LHCN-M2 (cell line): ENCODE measurements around the gene ADAMTS12. TPM values are rescaled to one million over a fixed set of nuclear protein-coding genes. Genes with fewer than 3 reads are reported as not detected.
A peak's percentile ranks its signal among the peaks of the same experiment; 100 is the strongest.
"Not testable (repeated sequence)": the region's sequence is repeated elsewhere in the genome, so short reads cannot be mapped to it uniquely, and the experiment has no call there.

Experiments
- DNase-seq: peaks from one replicate; pipeline ENCODE4 v3.0.0-alpha.2; 2012; ENCODE audit warnings: low read depth
- total RNA-seq: library from RNA; depleted of rRNA; stranded (reverse); fragments of >200 nt; gene quantifications from 2 replicates; pipeline ENCODE4 v1.2.3, GENCODE V29; 2014

ADAMTS12 gene
- total RNA-seq, 1 experiment from 2014 or later: 11.6 TPM

DNA sequence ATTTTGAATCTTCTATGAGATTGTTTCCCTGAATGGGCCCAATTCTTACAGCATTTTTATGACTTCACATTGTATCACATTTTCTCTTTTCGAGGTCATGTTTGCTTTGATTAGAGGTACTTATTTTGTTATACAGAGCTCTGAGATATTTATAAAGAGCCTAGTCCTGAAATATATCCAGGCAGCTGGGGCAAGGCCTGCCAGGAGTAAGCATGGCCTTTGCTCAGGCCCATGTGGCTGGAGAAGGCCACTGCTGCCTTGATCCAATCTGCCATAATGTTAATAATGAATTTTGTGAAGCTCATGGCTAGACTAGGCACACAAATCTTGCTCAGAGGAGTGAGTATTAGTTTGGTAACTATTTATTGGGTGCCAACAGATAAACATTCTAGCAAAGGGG lies 355.0 kb downstream of the ADAMTS12 start:
- DNase-seq: no peak

DNA sequence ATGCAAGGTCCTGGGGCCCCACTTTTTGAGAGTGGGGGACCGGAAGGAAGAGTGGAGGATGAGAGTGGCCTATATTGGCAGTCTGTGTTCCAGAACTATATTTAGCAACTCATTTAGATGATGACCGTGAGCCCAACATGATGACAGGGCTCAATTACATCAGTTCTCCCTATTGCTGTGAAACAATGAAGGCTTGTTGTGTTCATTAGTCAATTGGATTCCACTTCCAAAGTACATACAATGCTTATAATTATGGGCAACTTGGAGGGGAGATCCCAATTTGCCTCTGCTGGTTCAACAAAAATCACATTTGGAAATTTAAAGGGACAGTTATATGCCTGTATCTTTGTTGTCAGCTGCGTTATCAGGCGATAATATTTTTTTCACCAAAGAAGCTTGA lies 360.0 kb downstream of the ADAMTS12 start:
- DNase-seq: no peak

DNA sequence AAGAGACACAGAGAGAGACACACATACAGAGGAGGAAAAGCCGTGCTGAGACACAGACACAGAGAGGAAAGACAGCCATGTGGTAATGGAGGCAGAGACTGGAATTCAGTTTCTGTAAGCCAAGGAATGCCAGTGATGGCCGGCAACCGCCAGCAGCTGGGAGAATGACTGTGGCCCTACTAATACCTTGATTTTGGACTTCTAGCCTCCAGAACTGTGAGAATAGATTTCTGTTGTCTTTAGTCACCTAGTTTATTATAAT lies 360.8 kb downstream of the ADAMTS12 start:
- no peak for DNase-seq

DNA sequence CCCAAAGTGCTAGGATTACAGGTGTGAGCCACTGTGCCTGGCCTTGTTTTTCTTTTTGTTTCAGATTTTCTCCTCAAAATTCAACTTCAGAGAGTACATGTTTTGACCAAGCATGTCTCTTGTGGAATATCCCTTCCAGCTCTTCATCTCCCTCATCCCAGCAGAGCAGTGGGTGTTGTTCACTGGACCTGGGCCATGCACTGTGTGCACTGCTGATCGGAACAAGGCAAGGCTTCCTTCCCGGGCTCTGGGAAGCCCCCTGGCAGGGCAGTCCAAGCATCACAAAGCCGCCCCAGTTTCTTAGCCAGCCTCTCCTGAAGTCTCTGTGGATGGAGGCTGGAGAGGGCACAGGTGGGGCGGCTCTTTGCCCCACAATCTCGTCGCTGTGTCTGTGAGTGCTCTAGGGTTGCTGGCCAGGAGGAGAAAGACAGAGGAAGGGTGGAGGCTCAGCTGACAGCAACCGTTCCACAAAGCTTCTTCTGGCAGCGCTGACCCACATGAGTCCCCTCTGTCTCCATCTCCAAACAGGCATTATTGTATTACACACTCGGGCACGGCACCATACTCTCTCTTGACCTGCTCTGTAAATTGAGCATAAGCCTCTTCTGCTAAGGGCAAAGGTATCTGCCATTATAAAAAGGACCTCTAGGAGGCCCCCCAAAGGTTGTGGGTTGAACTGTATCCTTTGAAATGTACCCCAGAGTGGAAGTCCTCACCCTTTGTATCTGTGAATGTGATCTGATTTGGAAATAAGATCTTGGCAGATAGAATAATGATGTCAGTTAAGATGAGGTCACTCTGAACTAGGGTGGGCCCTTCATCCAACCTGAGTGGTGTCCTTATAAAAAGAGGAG lies 361.4 kb downstream of the ADAMTS12 start:
- no peak for DNase-seq

DNA sequence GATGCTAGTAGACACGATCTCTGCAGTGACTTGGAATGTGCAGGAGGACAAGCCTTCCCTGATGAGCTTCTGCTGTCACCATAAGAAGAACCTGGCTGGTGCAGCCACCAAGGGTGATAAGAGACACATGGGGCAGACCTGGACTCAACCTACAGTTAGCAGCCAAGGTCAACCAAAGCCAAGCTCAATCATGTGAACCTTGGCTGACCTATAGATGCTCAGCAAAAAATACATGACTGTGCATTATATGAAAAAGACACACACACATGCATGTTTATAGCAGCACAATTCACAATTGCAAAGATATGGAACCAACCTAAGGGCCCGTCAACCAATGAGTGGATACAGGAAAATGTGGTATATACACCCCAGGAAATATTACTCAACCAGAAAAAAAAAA lies 364.1 kb downstream of the ADAMTS12 start:
- no peak for DNase-seq

DNA sequence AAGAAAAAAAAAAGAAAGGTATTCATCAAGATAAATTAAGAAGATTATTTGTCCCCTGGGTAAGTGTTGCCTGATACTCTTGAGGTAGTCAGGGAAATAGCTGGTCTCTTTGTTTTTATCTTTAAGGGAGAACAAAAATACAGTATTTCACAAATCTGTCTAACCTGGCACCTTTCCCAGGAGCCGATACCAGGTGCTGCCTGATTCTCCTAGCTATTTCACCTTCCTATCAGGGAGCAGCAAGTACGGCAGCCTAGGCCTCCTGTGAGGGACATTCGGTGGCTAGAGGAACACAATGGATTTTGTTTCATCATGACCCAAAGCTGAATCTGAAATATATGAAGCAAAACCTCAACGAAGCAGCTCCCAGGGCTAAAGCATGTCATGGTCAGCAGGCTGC lies 365.0 kb downstream of the ADAMTS12 start:
- DNase-seq: no peak

DNA sequence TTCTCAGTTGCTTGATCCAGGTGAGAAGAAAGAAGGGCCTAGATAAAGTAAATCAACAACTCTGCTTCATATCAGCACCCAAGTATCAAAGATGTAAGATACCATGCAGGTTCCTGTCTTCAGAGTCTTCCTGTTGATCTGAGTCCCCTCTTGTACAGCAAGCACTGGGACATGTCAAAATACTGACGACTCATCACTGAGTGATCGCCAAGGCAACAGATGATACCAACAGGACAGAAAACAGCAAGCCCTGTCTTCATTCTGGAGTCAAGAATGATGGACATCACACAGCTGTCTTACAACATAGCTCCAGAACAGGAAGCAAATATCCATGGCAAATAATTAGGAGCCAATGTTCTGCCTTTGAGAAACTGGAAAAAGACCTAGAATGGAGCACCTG lies 367.3 kb downstream of the ADAMTS12 start:
- peak; percentile 96 for DNase-seq

DNA sequence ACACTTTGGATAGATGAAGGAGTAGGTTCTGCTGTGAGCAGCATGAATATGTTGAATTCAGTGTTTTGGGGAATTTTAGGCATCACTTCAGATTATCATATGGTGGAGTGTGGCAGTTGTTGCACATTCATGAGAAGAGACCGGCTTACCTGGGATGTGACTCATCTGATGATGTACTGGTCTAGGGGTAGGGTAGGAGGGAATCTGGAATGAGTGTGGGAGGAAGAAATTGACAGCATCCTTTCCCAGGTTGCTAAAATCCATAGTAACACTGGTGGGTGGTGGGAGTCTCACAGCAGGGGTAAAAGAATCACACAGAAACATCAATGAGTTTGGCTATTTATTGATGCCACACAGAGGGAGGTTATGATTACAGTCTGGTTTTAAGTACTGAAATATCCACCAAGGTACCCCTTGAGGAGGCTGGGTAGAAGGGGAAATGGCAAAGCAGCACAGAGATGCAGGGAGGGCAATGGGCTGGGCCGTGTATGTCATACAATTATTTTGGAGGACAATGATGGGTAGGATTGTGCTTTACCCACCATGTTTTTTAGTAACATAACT lies 368.5 kb downstream of the ADAMTS12 start:
- no peak for DNase-seq

DNA sequence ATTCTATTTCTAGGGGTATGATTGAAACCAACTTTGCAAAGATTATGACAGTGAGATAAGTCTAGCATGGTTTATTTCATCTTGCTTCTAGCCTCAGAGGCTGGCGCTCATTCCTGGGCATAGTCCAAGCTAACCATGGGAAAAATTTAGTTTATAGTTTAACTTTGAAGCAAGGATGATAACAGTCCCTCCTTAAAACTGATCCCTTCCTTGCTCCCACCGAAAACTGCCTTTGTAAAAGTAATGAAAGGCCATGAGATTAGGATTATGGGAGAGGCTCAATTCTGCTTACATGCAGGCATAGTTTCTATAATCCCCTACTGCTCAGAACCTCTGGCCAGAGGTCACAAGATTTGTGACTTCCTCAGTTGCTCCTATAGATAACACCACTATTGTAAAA lies 375.4 kb downstream of the ADAMTS12 start:
- no peak for DNase-seq

DNA sequence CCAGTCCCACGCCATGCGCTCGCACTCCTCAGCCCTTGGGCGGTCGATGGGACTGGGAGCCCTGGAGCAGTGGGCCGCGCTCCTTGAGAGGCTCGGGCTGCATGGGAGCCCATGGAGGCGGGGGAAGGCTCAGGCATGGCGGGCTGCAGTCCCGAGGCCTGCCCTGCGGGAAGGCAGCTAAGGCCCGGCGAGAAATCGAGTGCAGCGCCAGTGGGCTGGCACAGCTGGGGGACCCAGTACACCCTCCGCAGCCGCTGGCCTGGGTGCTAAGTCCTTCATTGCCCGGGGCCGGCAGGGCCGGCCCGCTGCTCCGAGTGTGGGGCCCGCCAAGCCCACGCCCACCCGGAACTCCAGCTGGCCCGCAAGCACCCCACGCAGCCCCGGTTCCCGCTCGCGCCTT lies 376.4 kb downstream of the ADAMTS12 start:
- not testable (repeated sequence) for DNase-seq

DNA sequence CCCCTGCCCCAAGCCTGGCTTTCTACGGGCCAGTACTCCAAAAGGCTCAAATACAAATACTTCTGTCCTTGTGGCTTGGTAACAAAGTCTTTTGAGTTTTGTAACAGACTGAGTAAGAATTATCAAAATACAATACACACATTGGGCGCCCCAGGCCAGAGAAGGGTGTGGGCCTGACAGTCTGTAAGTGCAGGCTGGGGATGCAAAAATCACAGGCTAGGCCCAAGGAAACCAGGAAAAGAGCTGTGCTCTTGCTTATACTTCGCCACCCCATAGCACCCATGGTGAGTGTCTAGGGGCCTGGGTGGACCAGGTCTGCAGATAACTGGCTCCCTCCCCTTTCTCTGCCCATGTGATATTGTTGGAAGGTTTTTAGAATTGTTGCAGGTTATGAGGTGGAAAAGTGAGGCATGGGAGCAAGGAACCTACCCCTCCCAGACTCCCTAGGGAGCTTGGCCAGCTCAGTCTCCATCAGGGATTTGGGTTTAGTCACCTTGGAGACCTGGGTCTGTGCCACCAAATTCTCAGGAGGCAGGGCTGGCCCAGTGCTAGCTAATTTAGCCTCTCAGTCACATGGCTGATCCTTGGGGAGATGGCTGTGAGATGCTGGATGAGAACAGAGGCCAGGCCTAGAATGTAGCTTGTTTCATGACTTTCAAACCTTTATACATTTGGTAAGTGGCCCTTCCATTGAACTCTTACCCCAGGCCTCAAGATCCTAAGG lies 378.2 kb downstream of the ADAMTS12 start:
- DNase-seq: peak; percentile 39

DNA sequence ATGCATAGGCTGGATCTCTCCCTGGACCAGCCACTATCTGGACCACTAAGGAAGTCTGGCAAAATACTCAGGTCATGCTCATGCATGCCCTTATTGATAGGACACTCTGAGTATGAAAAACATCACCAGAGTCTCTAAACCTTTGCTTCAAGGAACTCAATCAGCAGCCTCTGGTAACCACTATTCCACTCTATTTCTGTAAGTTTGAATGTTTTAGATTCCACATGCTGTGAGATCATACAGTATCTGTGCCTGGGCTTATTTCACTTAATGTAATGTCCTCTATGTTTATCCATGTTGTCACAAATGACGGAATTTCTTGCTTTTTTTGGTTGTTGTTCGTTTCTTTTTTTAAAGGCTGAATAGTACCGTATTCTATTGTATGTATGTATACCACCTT lies 382.8 kb downstream of the ADAMTS12 start:
- no peak for DNase-seq

DNA sequence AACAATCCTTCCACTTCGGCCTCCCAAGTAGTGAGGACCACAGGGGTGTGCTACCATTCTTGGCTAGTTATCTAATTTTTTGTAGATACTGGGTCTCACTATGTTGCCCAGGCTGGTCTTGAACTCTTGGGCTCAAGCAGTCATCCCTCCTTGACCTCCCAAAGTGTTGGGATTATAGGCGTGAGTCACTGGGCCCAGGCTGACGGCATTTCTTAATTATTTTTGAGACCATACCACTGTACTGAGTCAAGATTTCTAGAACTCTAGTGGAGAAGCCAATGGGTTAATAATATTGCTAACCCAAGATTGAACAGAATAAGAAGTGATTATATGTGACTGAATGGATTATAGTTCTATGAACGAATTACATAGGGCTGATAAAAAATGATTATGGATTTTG lies 384.4 kb downstream of the ADAMTS12 start:
- no peak for DNase-seq

DNA sequence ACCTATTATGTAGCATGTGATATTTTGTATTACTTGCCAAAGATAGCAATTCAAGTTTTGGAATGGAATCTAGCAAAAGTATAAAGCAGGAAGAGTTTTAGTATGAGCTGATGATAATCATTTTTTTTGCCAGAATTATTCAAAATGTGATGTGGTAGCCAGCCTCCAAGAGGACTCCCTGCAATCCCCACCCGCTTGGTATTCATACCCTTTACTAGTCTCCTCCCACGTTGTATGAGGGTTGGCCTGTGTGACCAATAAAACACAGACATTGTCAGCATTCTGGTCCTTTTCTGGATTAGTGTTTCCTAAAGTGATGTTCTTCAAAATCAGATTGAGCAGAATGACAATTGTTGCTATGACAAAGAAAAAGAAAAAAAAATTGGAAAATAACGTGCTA lies 387.2 kb downstream of the ADAMTS12 start:
- no peak for DNase-seq

DNA sequence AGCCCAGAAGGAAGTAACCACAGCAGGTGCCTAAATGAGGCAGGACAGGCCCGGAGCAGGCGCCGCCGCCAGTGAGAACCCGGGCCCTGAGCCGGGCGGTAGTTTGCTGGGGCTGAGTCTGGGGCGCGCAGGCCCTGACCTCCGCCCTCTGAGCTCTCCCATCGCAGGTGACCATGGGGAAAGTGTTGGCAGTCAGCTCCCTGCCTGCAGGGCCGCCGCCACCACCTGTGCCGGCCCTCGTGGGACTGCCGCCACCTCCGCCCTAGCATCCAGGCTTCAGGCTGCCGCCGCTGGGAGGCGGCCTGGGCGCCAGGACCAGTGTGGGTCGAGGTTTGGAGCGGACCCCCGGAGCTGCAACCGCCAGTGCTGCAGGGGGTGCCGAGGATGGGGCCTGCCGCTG lies 389.9 kb downstream of the ADAMTS12 start:
- no peak for DNase-seq

DNA sequence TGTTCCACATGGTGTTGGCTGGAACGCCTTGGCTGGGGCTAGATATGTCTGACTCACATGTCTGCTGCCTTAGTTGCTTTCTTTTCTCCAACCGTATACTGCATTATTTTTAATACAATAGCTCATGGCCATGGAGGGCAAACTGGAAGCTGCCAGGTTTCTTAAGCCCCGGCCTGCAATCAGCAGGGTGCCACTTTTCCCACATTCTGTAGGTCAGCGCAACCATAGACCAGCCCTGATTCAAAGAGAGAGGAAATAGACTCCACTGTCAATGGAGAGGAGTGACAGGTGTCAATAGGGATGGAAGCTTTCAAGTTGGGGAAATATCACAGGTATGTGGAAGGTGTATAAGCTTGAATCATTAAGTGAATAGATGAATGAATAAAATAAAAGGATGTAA lies 390.5 kb downstream of the ADAMTS12 start:
- no peak for DNase-seq

DNA sequence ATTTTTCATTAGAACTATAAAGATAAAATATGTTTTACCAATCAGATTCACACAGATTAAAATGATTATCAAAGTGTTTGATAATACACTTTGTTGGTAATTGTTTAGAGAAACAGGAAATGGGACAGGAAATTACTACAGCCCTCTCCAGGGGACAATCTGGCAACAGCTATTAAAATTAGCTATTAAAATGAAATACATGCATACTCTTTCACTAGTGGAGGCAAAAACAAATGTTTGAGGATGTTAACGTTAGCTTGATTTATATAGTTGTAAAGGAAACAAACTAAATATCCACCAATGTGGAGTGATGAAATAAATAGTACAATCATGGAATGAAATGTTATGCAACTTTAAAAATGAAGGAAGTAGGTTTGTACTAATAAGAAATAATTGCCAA lies 397.3 kb downstream of the ADAMTS12 start:
- no peak for DNase-seq

DNA sequence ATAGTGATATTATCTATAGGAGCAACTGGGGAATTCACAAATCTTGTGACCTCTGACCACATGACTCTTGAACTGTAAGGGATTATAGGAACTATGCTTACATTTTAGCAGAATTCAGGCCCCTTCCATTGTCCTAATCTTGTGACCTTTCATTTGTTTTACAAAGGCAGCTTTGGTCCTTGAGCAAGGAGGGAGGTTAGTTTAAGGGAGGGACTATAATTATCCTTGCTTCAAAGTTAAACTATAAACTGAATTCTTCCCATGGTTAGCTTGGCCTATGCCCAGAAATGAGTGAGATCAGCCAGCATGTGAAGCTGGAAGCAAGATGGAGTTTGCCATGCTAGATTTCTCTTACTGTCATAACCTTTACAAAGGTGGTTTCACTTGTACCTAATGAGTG lies 399.8 kb downstream of the ADAMTS12 start:
- no peak for DNase-seq

DNA sequence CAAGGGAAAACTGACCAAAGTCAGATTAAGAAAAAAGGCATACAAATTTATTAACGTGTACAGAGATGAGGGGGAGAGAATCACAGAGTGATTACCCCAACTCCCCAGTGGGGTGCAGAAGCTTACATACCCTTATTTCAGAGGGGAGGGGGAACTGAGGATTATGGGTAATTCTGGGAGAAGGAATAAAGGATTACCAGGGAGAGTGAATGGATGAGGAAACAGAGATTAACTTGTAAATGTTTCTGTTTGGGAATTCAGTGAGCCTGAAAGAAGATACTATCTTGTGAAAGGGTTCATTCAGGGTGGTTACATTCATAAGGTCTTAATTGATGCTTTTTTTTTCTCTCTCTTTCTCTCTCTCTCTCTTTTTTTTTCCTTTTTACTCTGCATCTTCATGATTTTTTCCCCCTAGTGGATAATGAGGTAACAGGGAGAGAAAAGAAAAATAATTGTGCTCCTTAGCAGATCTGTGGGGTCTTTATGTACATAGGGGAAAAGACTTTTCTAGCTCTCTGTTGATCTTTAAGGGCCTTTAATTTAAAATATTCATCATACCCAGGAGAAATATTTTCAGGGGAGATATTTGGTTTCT lies 401.6 kb downstream of the ADAMTS12 start:
- DNase-seq: no peak

DNA sequence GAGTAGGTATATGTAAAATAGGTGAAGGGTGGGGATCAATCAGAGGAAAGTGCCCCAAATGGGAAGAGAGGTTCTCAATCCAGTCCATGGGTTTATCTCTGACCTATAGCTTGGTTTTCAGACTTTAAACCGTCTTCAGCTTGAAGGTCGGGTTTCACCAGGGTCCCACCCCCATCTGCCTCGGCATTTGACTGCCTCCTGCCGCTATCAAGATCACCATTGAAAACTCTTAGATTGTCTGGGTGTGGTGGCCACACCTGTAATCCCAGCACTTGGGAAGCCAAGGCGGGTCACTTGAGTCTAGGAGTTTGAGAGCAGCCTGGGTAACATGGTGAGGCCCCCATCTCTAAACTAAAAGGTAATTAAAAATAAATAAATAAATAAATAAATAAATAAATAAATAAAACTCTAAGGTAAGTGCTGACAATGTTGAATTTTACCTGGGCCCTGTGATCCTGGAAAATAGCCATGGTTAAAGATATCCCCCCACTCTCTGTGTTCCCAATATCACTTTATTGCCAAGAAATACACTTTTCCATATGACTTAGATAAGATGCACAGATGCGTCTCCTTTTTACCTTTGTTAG lies 402.2 kb downstream of the ADAMTS12 start:
- DNase-seq: no peak

DNA sequence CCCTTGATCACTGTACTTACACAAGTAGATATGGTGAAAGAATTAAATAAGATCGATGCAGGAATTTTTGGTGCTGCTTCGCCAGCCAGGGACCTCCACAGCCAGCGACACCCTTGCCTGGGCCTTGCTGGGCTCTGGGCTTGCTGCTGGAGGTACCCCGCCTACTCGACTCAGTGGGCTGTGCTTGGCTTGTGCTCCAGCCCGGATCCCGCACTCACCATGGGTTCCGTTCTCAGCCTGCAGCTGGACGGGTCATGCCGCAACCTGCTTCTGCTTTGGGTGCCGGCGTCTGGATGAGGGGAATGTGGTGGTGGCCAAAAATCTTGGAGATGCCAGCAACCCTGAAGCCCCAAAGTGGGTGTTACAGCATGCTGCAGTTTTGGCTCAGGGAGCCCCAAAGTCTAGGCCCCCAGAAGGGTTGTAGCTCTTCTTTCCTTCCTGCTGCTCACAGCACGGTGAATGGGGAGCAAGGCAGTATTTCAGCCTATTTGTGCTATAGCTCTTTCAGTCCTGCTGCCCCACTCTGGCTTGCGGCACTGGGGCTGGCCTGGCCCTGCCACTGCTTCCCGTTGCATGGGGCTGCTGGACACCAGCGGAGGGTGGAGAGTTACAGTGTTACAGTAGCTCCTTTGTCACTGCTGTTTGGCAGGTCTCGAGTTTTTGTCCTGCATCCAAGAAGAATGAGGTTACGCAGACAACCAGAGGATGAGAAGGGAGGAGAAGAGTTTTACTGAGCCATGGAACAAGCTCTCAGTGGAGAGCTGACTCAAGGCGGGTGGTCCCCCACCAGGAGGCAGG lies 403.0 kb downstream of the ADAMTS12 start:
- DNase-seq: no peak
